HepG2 (cell line): ENCODE results near the gene RPS2. TPM values are rescaled to one million over a fixed set of nuclear protein-coding genes. Genes with fewer than 3 reads are reported as not detected.

Source experiments
- DPF2 ChIP-seq: sonication (generic); formaldehyde crosslinking; IDR thresholded peaks from 2 replicates; pipeline ENCODE4 v1.4.0; 2020; ENCODE audit warnings: mild to moderate bottlenecking, low read depth, missing genetic modification reagents, borderline replicate concordance
- HNRNPLL ChIP-seq: fragments of 200-400 bp; formaldehyde crosslinking; IDR thresholded peaks from 2 replicates; pipeline ENCODE4 v1.6.1; 2017; ENCODE audit warnings: mild to moderate bottlenecking, low read depth, low read length; ENCODE audit not compliant: poor library complexity, severe bottlenecking
- NFE2 ChIP-seq: sonication (generic); formaldehyde crosslinking; IDR thresholded peaks from 2 replicates; pipeline ENCODE4 v1.4.0; 2020; ENCODE audit warnings: missing genetic modification reagents
- REPIN1 ChIP-seq: sonication (generic); formaldehyde crosslinking; IDR thresholded peaks from 2 replicates; pipeline ENCODE4 v1.8.0; 2022; ENCODE audit warnings: missing genetic modification reagents, low read depth, mild to moderate bottlenecking, borderline replicate concordance
- SMAD9 ChIP-seq: sonication (generic); formaldehyde crosslinking; IDR thresholded peaks from 2 replicates; pipeline ENCODE4 v1.5.1; 2020; ENCODE audit warnings: mild to moderate bottlenecking, missing genetic modification reagents
- SUZ12 ChIP-seq: fragments of 150-350 bp; IDR thresholded peaks from 2 replicates; pipeline ENCODE4 v1.6.1; 2014; ENCODE audit warnings: low read depth, low read length
- TBL1XR1 ChIP-seq: fragments of 150-350 bp; IDR thresholded peaks from 2 replicates; pipeline ENCODE4 v1.6.1; 2014; ENCODE audit warnings: borderline replicate concordance, low read length; ENCODE audit not compliant: partially characterized antibody
- ZFP90 ChIP-seq: sonication (generic); formaldehyde crosslinking; IDR thresholded peaks from 2 replicates; pipeline ENCODE4 v1.8.0; 2022; ENCODE audit warnings: missing genetic modification reagents, mild to moderate bottlenecking, inconsistent platforms, borderline replicate concordance
- ZMYM2 ChIP-seq: sonication (generic); formaldehyde crosslinking; IDR thresholded peaks from 2 replicates; pipeline ENCODE4 v1.8.0; 2022; ENCODE audit warnings: mild to moderate bottlenecking, missing genetic modification reagents
- ZNF256 ChIP-seq: sonication (generic); formaldehyde crosslinking; conservative IDR thresholded peaks from 2 replicates; pipeline ENCODE4 v1.4.0; 2020; ENCODE audit warnings: missing genetic modification reagents
- ZNF274 ChIP-seq: sonication (generic); formaldehyde crosslinking; IDR thresholded peaks from 2 replicates; pipeline ENCODE4 v1.5.1; 2020; ENCODE audit warnings: mild to moderate bottlenecking, missing genetic modification reagents
- ZNF382 ChIP-seq: sonication (generic); formaldehyde crosslinking; IDR thresholded peaks from 2 replicates; pipeline ENCODE4 v1.5.0; 2020; ENCODE audit warnings: missing genetic modification reagents, mild to moderate bottlenecking, borderline replicate concordance
- ZNF546 ChIP-seq: sonication (generic); formaldehyde crosslinking; conservative IDR thresholded peaks from 2 replicates; pipeline ENCODE4 v1.8.1; 2023; ENCODE audit warnings: mild to moderate bottlenecking, missing genetic modification reagents
- ZNF670 ChIP-seq: sonication (generic); formaldehyde crosslinking; IDR thresholded peaks from 2 replicates; pipeline ENCODE4 v1.8.0; 2022; ENCODE audit warnings: mild to moderate bottlenecking, missing genetic modification reagents, borderline replicate concordance
- ZNF766 ChIP-seq: sonication (generic); formaldehyde crosslinking; IDR thresholded peaks from 2 replicates; pipeline ENCODE4 v1.5.0; 2020; ENCODE audit warnings: missing genetic modification reagents, borderline replicate concordance
- ZSCAN31 ChIP-seq: sonication (generic); formaldehyde crosslinking; IDR thresholded peaks from 2 replicates; pipeline ENCODE4 v1.5.0; 2020; ENCODE audit warnings: low read depth, mild to moderate bottlenecking, missing genetic modification reagents
- polyA plus RNA-seq, 8 experiments: library from polyadenylated mRNA; depleted of rRNA in 3 of 8; stranded (reverse) in 7 of 8; unstranded in 1 of 8; fragments of >200 nt; fragmentation: Illumina TruSeq in 4 of 8; extraction: Trizol in 4 of 8; gene quantifications; 2 replicates each; pipeline versions ENCODE4 v1.2.1 to v1.2.3, GENCODE V29; 2011 to 2016; ENCODE audit warnings: low read depth in 4 of 8, missing spikeins in 1 of 8, mixed read lengths in 1 of 8; ENCODE audit not compliant: insufficient read depth in 1 of 8
- total RNA-seq, 5 experiments: library from RNA; depleted of rRNA; stranded (reverse); fragments of >200 nt; fragmentation: Illumina TruSeq; extraction: Trizol; gene quantifications; 2 replicates each; pipeline ENCODE4 v1.2.3, GENCODE V29; 2016; ENCODE audit warnings: low read depth in 1 of 5
- TF ChIP-seq, protein P1 (sequence below): sonication (generic); formaldehyde crosslinking; IDR thresholded peaks from 2 replicates; pipeline ENCODE4 v1.4.0; 2020; ENCODE audit warnings: mild to moderate bottlenecking, missing genetic modification reagents
- TF ChIP-seq, protein P2 (sequence below), 2 experiments: sonication (generic) in 1 of 2; formaldehyde crosslinking in 1 of 2; IDR thresholded peaks; 2 replicates each; pipeline versions ENCODE4 v1.4.0 to v1.6.1; 2018 to 2020; ENCODE audit warnings: missing genetic modification reagents in 2 of 2, borderline replicate concordance in 1 of 2, low read depth in 1 of 2, mild to moderate bottlenecking in 1 of 2, missing biosample characterization in 1 of 2
- TF ChIP-seq, protein P3 (sequence below): sonication (generic); formaldehyde crosslinking; IDR thresholded peaks from 2 replicates; pipeline ENCODE4 v1.5.1; 2020; ENCODE audit warnings: missing genetic modification reagents, mild to moderate bottlenecking, borderline replicate concordance
- TF ChIP-seq, protein P4 (sequence below): sonication (generic); formaldehyde crosslinking; IDR thresholded peaks from 2 replicates; pipeline ENCODE4 v1.4.0; 2020; ENCODE audit warnings: mild to moderate bottlenecking, missing genetic modification reagents
- TF ChIP-seq, protein P5 (sequence below): IDR thresholded peaks from 2 replicates; pipeline ENCODE4 v1.6.1; 2012; ENCODE audit warnings: inconsistent platforms
- TF ChIP-seq, protein P6 (sequence below): sonication (generic); formaldehyde crosslinking; conservative IDR thresholded peaks from 2 replicates; pipeline ENCODE4 v1.4.0; 2020; ENCODE audit warnings: missing genetic modification reagents

Gene RPS2
- total and polyA plus RNA-seq, 2 of the 13 experiments (the other 11 are each of a cell fraction or from before 2014, with no cell fraction given) = 1,908 to 4,514 TPM

DNA sequence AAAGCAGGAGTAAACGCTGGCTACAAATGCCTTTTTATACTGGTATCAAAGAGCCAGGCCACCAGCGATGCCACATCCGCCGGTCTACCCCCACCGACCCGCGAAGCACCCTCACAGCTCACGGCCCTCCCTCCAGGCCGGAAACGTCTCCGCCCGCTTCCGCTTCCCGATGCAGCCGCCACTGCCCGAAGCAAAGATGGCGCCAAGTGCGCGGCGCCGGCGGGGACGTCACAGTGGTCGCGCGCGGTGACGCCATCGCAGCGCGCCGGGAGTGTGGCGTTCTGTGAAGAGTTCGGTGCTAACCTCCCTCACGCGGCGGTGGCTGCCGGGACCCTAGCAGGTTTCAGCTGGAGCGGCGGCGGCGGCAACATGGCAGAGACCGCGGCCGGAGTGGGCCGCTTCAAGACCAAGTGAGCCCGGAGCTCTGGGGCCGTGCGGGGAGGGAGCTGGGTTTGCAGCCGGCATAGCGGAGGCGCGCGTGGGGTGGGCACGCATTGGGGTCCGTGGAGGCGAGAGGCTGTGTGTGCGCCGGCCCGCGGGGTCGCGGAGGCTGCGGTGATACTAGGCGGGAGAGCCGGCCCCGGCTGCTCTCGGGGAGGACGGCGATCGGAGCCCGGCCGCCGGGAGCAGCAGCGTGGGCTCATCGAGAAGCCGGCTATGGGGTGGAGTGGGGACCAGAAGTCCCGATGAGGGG is 7.3 kb upstream of the RPS2 start, which contains the start of gene TBL3 (continued):
- TF ChIP-seq, protein P1, sequence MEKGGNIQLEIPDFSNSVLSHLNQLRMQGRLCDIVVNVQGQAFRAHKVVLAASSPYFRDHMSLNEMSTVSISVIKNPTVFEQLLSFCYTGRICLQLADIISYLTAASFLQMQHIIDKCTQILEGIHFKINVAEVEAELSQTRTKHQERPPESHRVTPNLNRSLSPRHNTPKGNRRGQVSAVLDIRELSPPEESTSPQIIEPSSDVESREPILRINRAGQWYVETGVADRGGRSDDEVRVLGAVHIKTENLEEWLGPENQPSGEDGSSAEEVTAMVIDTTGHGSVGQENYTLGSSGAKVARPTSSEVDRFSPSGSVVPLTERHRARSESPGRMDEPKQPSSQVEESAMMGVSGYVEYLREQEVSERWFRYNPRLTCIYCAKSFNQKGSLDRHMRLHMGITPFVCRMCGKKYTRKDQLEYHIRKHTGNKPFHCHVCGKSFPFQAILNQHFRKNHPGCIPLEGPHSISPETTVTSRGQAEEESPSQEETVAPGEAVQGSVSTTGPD (CRISPR knock-in tag) = no peak
- TF ChIP-seq, protein P2, sequence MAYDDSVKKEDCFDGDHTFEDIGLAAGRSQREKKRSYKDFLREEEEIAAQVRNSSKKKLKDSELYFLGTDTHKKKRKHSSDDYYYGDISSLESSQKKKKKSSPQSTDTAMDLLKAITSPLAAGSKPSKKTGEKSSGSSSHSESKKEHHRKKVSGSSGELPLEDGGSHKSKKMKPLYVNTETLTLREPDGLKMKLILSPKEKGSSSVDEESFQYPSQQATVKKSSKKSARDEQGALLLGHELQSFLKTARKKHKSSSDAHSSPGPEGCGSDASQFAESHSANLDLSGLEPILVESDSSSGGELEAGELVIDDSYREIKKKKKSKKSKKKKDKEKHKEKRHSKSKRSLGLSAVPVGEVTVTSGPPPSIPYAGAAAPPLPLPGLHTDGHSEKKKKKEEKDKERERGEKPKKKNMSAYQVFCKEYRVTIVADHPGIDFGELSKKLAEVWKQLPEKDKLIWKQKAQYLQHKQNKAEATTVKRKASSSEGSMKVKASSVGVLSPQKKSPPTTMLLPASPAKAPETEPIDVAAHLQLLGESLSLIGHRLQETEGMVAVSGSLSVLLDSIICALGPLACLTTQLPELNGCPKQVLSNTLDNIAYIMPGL (CRISPR knock-in tag; IDR thresholded peaks at IDR 0.05; ENCODE audit: borderline replicate concordance in 1 of 2, low read depth in 1 of 2) = peak; percentile 94 to 95
- TF ChIP-seq SMAD9 (CRISPR knock-in tag) (0 out of 2 replicates have a peak, but pooled peaks have one; percentile 77), ZNF766 (CRISPR knock-in tag) (peak; percentile 6; the same call in 1 of the 2 replicates), NFE2 (CRISPR knock-in tag) (no peak), REPIN1 (peak; percentile 81; the same call in 1 of the 2 replicates), ZNF274 (CRISPR knock-in tag) (peak; percentile 93), SUZ12 (no peak; the same call in 1 of the 2 replicates), ZMYM2 (CRISPR knock-in tag) (no peak; the same call in 1 of the 2 replicates), ZNF546 (CRISPR knock-in tag) (peak; percentile 77), TBL1XR1 (no peak), ZFP90 (peak; percentile 91; the same call in 1 of the 2 replicates), ZNF382 (CRISPR knock-in tag) (no peak), DPF2 (CRISPR knock-in tag) (no peak), ZNF670 (CRISPR knock-in tag) (peak; percentile 94), ZNF256 (CRISPR knock-in tag) (peak; percentile 17; the same call in 1 of the 2 replicates), ZSCAN31 (CRISPR knock-in tag) (no peak; the same call in 1 of the 2 replicates), HNRNPLL (peak; percentile 47)
- TF ChIP-seq, protein P3, sequence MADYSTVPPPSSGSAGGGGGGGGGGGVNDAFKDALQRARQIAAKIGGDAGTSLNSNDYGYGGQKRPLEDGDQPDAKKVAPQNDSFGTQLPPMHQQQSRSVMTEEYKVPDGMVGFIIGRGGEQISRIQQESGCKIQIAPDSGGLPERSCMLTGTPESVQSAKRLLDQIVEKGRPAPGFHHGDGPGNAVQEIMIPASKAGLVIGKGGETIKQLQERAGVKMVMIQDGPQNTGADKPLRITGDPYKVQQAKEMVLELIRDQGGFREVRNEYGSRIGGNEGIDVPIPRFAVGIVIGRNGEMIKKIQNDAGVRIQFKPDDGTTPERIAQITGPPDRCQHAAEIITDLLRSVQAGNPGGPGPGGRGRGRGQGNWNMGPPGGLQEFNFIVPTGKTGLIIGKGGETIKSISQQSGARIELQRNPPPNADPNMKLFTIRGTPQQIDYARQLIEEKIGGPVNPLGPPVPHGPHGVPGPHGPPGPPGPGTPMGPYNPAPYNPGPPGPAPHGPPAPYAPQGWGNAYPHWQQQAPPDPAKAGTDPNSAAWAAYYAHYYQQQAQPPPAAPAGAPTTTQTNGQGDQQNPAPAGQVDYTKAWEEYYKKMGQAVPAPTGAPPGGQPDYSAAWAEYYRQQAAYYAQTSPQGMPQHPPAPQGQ = peak; percentile 93; the same call in 1 of the 2 replicates
- TF ChIP-seq, protein P4, sequence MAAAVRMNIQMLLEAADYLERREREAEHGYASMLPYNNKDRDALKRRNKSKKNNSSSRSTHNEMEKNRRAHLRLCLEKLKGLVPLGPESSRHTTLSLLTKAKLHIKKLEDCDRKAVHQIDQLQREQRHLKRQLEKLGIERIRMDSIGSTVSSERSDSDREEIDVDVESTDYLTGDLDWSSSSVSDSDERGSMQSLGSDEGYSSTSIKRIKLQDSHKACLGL (CRISPR knock-in tag) = peak; percentile 91
- TF ChIP-seq, protein P5, sequence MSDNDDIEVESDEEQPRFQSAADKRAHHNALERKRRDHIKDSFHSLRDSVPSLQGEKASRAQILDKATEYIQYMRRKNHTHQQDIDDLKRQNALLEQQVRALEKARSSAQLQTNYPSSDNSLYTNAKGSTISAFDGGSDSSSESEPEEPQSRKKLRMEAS = peak; percentile 87
- TF ChIP-seq, protein P6, sequence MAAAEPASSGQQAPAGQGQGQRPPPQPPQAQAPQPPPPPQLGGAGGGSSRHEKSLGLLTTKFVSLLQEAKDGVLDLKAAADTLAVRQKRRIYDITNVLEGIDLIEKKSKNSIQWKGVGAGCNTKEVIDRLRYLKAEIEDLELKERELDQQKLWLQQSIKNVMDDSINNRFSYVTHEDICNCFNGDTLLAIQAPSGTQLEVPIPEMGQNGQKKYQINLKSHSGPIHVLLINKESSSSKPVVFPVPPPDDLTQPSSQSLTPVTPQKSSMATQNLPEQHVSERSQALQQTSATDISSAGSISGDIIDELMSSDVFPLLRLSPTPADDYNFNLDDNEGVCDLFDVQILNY (CRISPR knock-in tag) = peak; percentile 82; the same call in 1 of the 2 replicates
